ENCODE data around the gene MACF1.

The MACF1 gene

GRCh38 chr1:39283858-39284257, 79.4 kb downstream of the MACF1 start:
- Histone ChIP-seq H3K36me3 (replicated peaks) (peaks cover 56% of the 10 kb centered on the region), H3K27ac (no peak overlapping the region), H3K27me3 (replicated peaks) (no peaks in the 10 kb centered on the region), H3K4me3 (ENCODE audit: low read depth, low read length) (no peak overlapping the region)
- no peak for DNase-seq
- in situ Hi-C loops (cut with HindIII; ENCODE audit: low pct_ligation_motif_present, low sequenced_read_pairs): no loop called here
- TF ChIP-seq CTCF (IDR thresholded peaks at IDR 0.05; ENCODE audit: low read depth, low read length, missing control alignments): no peak

GRCh38 chr1:39287541-39287940, 83.0 kb downstream of the MACF1 start:
- no peak for TF ChIP-seq CTCF (IDR thresholded peaks at IDR 0.05; ENCODE audit: low read depth, low read length, missing control alignments)
- no peak for DNase-seq
- Histone ChIP-seq H3K36me3 (replicated peaks) (peaks cover 83% of the 10 kb centered on the region), H3K27me3 (replicated peaks) (no peaks in the 10 kb centered on the region), H3K4me3 (ENCODE audit: low read depth, low read length) (no peak overlapping the region), H3K27ac (no peak overlapping the region)
- in situ Hi-C loops (cut with HindIII; ENCODE audit: low pct_ligation_motif_present, low sequenced_read_pairs): no loop called here

GRCh38 chr1:39288735-39289465, 84.4 kb downstream of the MACF1 start:
- TF ChIP-seq CTCF (IDR thresholded peaks at IDR 0.05; ENCODE audit: low read depth, low read length, missing control alignments): no peak
- peak overlapping the region; percentile 36 for H3K27ac ChIP-seq
- H3K27me3 ChIP-seq (replicated peaks): no peaks in the 10 kb centered on the region
- H3K4me3 ChIP-seq (ENCODE audit: low read depth, low read length): no peak overlapping the region
- in situ Hi-C loops (cut with HindIII; ENCODE audit: low pct_ligation_motif_present, low sequenced_read_pairs): no loop called here
- DNase-seq: peak; percentile 29
- peaks cover 84% of the 10 kb centered on the region for H3K36me3 ChIP-seq (replicated peaks)

GRCh38 chr1:39292401-39292800, 87.9 kb downstream of the MACF1 start:
- Histone ChIP-seq H3K36me3 (replicated peaks) (peaks cover 89% of the 10 kb centered on the region), H3K27me3 (replicated peaks) (no peaks in the 10 kb centered on the region), H3K4me3 (ENCODE audit: low read depth, low read length) (no peak overlapping the region), H3K27ac (no peak overlapping the region)
- no peak for TF ChIP-seq CTCF (IDR thresholded peaks at IDR 0.05; ENCODE audit: low read depth, low read length, missing control alignments)
- in situ Hi-C loops (cut with HindIII; ENCODE audit: low pct_ligation_motif_present, low sequenced_read_pairs): no loop called here
- DNase-seq: no peak

GRCh38 chr1:39293375-39294070, 89.0 kb downstream of the MACF1 start:
- DNase-seq: no peak
- no peak for TF ChIP-seq CTCF (IDR thresholded peaks at IDR 0.05; ENCODE audit: low read depth, low read length, missing control alignments)
- H3K27ac ChIP-seq: no peak overlapping the region
- H3K36me3 ChIP-seq (replicated peaks): peaks cover 85% of the 10 kb centered on the region
- in situ Hi-C loops (cut with HindIII; ENCODE audit: low pct_ligation_motif_present, low sequenced_read_pairs): no loop called here
- no peak overlapping the region for H3K4me3 ChIP-seq (ENCODE audit: low read depth, low read length)
- H3K27me3 ChIP-seq (replicated peaks): no peaks in the 10 kb centered on the region
